BLaER1 (cell line): ENCODE data around the gene SASH1.

ENCODE experiments used
- H3K27ac ChIP-seq: shearing (Covaris generic); formaldehyde crosslinking; 2 replicates; pipeline ENCODE4 v1.8.1; 2022
- H3K27me3 ChIP-seq: shearing (Covaris generic); formaldehyde crosslinking; 2 replicates; pipeline ENCODE4 v1.8.1; 2022
- H3K36me3 ChIP-seq: shearing (Covaris generic); formaldehyde crosslinking; 2 replicates; pipeline ENCODE4 v1.8.1; 2022
- H3K4me1 ChIP-seq: shearing (Covaris generic); formaldehyde crosslinking; 2 replicates; pipeline ENCODE4 v1.8.1; 2022
- H3K4me2 ChIP-seq: shearing (Covaris generic); formaldehyde crosslinking; 2 replicates; pipeline ENCODE4 v1.8.1; 2022
- H3K4me3 ChIP-seq: shearing (Covaris generic); formaldehyde crosslinking; 2 replicates; pipeline ENCODE4 v1.8.1; 2022
- H3K9ac ChIP-seq: shearing (Covaris generic); formaldehyde crosslinking; 2 replicates; pipeline ENCODE4 v1.8.1; 2022
- H3K9me3 ChIP-seq: shearing (Covaris generic); formaldehyde crosslinking; 2 replicates; pipeline ENCODE4 v1.8.1; 2022
- H4K20me1 ChIP-seq: shearing (Covaris generic); formaldehyde crosslinking; 2 replicates; pipeline ENCODE4 v1.8.1; 2022
- Cebpa-rat ChIP-seq: shearing (Covaris generic); IDR thresholded peaks from 2 replicates; pipeline ENCODE4 v1.8.1; 2022

Gene SASH1

GRCh38 chr6:148461986-148462577, 119.4 kb downstream of the SASH1 start:
- H3K9me3 ChIP-seq: no peaks in the 10 kb centered on the region
- H3K4me3 ChIP-seq: no peak overlapping the region
- no peak overlapping the region for H3K4me2 ChIP-seq
- TF ChIP-seq Cebpa-rat: no peak
- no peak overlapping the region for H3K9ac ChIP-seq
- no peak overlapping the region for H3K27ac ChIP-seq
- no peaks in the 10 kb centered on the region for H3K27me3 ChIP-seq
- no peaks in the 10 kb centered on the region for H4K20me1 ChIP-seq
- H3K4me1 ChIP-seq: peaks cover 23% of the 10 kb centered on the region
- no peaks in the 10 kb centered on the region for H3K36me3 ChIP-seq

GRCh38 chr6:148463671-148464070, 121.0 kb downstream of the SASH1 start:
- Histone ChIP-seq H3K4me1 (peaks cover 23% of the 10 kb centered on the region), H3K9ac (no peak overlapping the region), H3K27ac (no peak overlapping the region), H3K4me2 (no peak overlapping the region), H3K36me3 (no peaks in the 10 kb centered on the region), H3K9me3 (no peaks in the 10 kb centered on the region), H3K4me3 (no peak overlapping the region), H3K27me3 (no peaks in the 10 kb centered on the region), H4K20me1 (no peaks in the 10 kb centered on the region)
- no peak for TF ChIP-seq Cebpa-rat

- H3K4me1 ChIP-seq: peaks cover 23% of the 10 kb centered on the region
- H3K36me3 ChIP-seq: no peaks in the 10 kb centered on the region
- H3K9me3 ChIP-seq: no peaks in the 10 kb centered on the region
- TF ChIP-seq Cebpa-rat: no peak
- H3K9ac ChIP-seq: no peak overlapping the region
- H3K27me3 ChIP-seq: no peaks in the 10 kb centered on the region
- H3K27ac ChIP-seq: no peak overlapping the region
- no peaks in the 10 kb centered on the region for H4K20me1 ChIP-seq
- no peak overlapping the region for H3K4me3 ChIP-seq
- peak overlapping the region; percentile 67; the same call in 1 of the 2 replicates for H3K4me2 ChIP-seq
These were observed 121.8 kb downstream of the SASH1 start for GRCh38 chr6:148464319-148465010.

GRCh38 chr6:148465011-148465335, 122.3 kb downstream of the SASH1 start:
- TF ChIP-seq Cebpa-rat: no peak
- H3K9me3 ChIP-seq: no peaks in the 10 kb centered on the region
- no peak overlapping the region for H3K4me3 ChIP-seq
- peaks cover 28% of the 10 kb centered on the region for H3K4me1 ChIP-seq
- H3K9ac ChIP-seq: no peak overlapping the region
- H3K36me3 ChIP-seq: no peaks in the 10 kb centered on the region
- no peaks in the 10 kb centered on the region for H3K27me3 ChIP-seq
- H3K27ac ChIP-seq: no peak overlapping the region
- no peaks in the 10 kb centered on the region for H4K20me1 ChIP-seq
- peak overlapping the region; percentile 67 for H3K4me2 ChIP-seq

- Histone ChIP-seq H4K20me1 (no peaks in the 10 kb centered on the region), H3K27me3 (no peaks in the 10 kb centered on the region), H3K4me3 (no peak overlapping the region), H3K9ac (no peak overlapping the region), H3K4me1 (peaks cover 35% of the 10 kb centered on the region), H3K27ac (no peak overlapping the region; the same call in 1 of the 2 replicates), H3K9me3 (no peaks in the 10 kb centered on the region), H3K4me2 (peak overlapping the region; percentile 67), H3K36me3 (no peaks in the 10 kb centered on the region)
- no peak for TF ChIP-seq Cebpa-rat
These were observed 123.0 kb downstream of the SASH1 start for GRCh38 chr6:148465670-148466069.

- Histone ChIP-seq H3K4me2 (peak overlapping the region; percentile 67), H3K4me3 (no peak overlapping the region), H4K20me1 (no peaks in the 10 kb centered on the region), H3K4me1 (peaks cover 40% of the 10 kb centered on the region), H3K9ac (no peak overlapping the region), H3K27me3 (no peaks in the 10 kb centered on the region), H3K27ac (no peak overlapping the region), H3K9me3 (no peaks in the 10 kb centered on the region), H3K36me3 (no peaks in the 10 kb centered on the region)
- no peak for TF ChIP-seq Cebpa-rat
These were observed 123.5 kb downstream of the SASH1 start for GRCh38 chr6:148466158-148466557.

GRCh38 chr6:148467926-148468325, 125.3 kb downstream of the SASH1 start:
- Histone ChIP-seq H3K27me3 (no peaks in the 10 kb centered on the region), H3K4me3 (no peak overlapping the region), H4K20me1 (no peaks in the 10 kb centered on the region), H3K36me3 (no peaks in the 10 kb centered on the region), H3K27ac (no peak overlapping the region), H3K9me3 (no peaks in the 10 kb centered on the region), H3K9ac (no peak overlapping the region), H3K4me1 (peaks cover 57% of the 10 kb centered on the region), H3K4me2 (no peak overlapping the region)
- TF ChIP-seq Cebpa-rat: no peak

GRCh38 chr6:148470156-148470555, 127.5 kb downstream of the SASH1 start:
- Histone ChIP-seq H3K9me3 (no peaks in the 10 kb centered on the region), H3K27ac (no peak overlapping the region), H3K27me3 (no peaks in the 10 kb centered on the region), H3K4me1 (peaks cover 53% of the 10 kb centered on the region), H4K20me1 (no peaks in the 10 kb centered on the region), H3K9ac (no peak overlapping the region), H3K4me3 (no peak overlapping the region), H3K36me3 (no peaks in the 10 kb centered on the region), H3K4me2 (peak overlapping the region; percentile 77)
- no peak for TF ChIP-seq Cebpa-rat

- peaks cover 46% of the 10 kb centered on the region for H3K4me1 ChIP-seq
- H3K27me3 ChIP-seq: no peaks in the 10 kb centered on the region
- no peak overlapping the region for H3K9ac ChIP-seq
- TF ChIP-seq Cebpa-rat: no peak
- no peaks in the 10 kb centered on the region for H3K36me3 ChIP-seq
- no peak overlapping the region for H3K27ac ChIP-seq
- no peak overlapping the region for H3K4me3 ChIP-seq
- peak overlapping the region; percentile 77 for H3K4me2 ChIP-seq
- no peaks in the 10 kb centered on the region for H3K9me3 ChIP-seq
- H4K20me1 ChIP-seq: no peaks in the 10 kb centered on the region
These were observed 128.2 kb downstream of the SASH1 start for GRCh38 chr6:148470606-148471465.

- Histone ChIP-seq H3K4me2 (peak overlapping the region; percentile 77), H3K4me3 (no peak overlapping the region), H3K4me1 (peaks cover 38% of the 10 kb centered on the region), H3K36me3 (no peaks in the 10 kb centered on the region), H4K20me1 (no peaks in the 10 kb centered on the region), H3K9ac (no peak overlapping the region), H3K27ac (no peak overlapping the region), H3K9me3 (no peaks in the 10 kb centered on the region), H3K27me3 (no peaks in the 10 kb centered on the region)
- TF ChIP-seq Cebpa-rat: no peak
These were observed 129.1 kb downstream of the SASH1 start for GRCh38 chr6:148471624-148472159.
